Rectal smooth muscle tissue (tissue), 1 donor: ENCODE data around the gene CDHR3.

Experiments
- H3K27ac ChIP-seq: one replicate; pipeline ENCODE4 v1.7.0; 2013; ENCODE audit warnings: low read depth, low read length, inconsistent platforms
- H3K27me3 ChIP-seq: one replicate; pipeline ENCODE4 v1.7.0; 2013; ENCODE audit warnings: low read length; ENCODE audit not compliant: control insufficient read depth, insufficient read depth
- H3K36me3 ChIP-seq: one replicate; pipeline ENCODE4 v1.7.0; 2013; ENCODE audit warnings: low read length; ENCODE audit not compliant: control insufficient read depth, insufficient read depth
- H3K4me1 ChIP-seq: one replicate; pipeline ENCODE4 v1.7.0; 2013; ENCODE audit warnings: low read length; ENCODE audit not compliant: control insufficient read depth, insufficient read depth
- H3K4me3 ChIP-seq: one replicate; pipeline ENCODE4 v1.7.0; 2013; ENCODE audit warnings: low read length
- H3K9ac ChIP-seq: one replicate; pipeline ENCODE4 v1.7.0; 2013; ENCODE audit warnings: low read length

Gene CDHR3

DNA sequence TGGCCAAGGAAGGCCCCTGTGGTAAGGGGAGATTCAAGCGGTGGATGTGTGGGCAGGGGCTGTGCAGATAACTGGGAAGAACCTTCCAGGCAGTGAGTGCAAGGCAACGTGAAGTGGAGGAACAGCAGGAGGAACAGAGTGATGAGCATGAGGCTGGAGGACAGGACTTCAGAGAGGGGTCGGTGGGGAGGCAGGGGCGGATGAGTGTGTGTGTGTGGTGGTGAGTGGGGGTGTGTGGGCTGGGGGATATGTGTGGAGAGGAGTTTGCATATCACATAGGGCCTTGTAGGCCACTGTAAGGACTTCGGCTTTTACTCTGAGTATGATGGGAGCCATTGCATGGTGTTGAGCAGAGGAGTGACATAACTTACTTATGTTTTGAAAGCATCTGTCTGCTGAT lies 75.2 kb downstream of the CDHR3 start:
- H3K27ac ChIP-seq = no peak overlapping the region
- H3K4me1 ChIP-seq = no peaks in the 10 kb centered on the region
- H3K4me3 ChIP-seq = no peak overlapping the region
- H3K36me3 ChIP-seq = no peaks in the 10 kb centered on the region
- H3K9ac ChIP-seq = no peak overlapping the region
- peaks cover 2% of the 10 kb centered on the region for H3K27me3 ChIP-seq

DNA sequence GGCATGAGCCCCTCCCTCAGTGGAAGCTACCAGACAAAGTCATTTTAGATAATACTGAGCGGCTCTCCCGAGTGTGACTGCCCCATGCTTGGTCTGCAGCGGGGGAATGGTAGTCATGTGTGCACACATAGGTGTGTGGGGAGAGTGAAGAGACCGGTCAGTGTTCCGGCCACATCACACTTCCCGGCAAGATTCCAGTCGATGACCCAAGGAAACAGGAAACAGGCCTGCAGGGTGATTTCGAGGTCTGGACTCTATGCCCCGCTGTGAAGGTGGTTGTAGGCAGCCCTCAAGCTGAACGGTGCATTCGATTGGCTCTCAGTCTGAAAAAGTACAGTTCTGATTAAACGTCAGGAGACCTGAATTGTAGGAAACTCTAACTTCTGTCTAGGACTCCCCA lies 75.9 kb downstream of the CDHR3 start:
- Histone ChIP-seq H3K4me1 (no peaks in the 10 kb centered on the region), H3K27me3 (peaks cover under 1% of the 10 kb centered on the region), H3K9ac (no peak overlapping the region), H3K36me3 (no peaks in the 10 kb centered on the region), H3K27ac (no peak overlapping the region), H3K4me3 (no peak overlapping the region)

- Histone ChIP-seq H3K27ac (no peak overlapping the region), H3K36me3 (no peaks in the 10 kb centered on the region), H3K9ac (no peak overlapping the region), H3K27me3 (no peaks in the 10 kb centered on the region), H3K4me3 (no peak overlapping the region), H3K4me1 (no peaks in the 10 kb centered on the region)
These were observed 76.5 kb downstream of the CDHR3 start for GRCh38 chr7:106039486-106040060.

- Histone ChIP-seq H3K4me1 (no peaks in the 10 kb centered on the region), H3K36me3 (no peaks in the 10 kb centered on the region), H3K9ac (no peak overlapping the region), H3K27me3 (no peaks in the 10 kb centered on the region), H3K27ac (no peak overlapping the region), H3K4me3 (no peak overlapping the region)
These were observed 78.2 kb downstream of the CDHR3 start for GRCh38 chr7:106041140-106041717.

- Histone ChIP-seq H3K27ac (no peak overlapping the region), H3K27me3 (no peaks in the 10 kb centered on the region), H3K4me1 (no peaks in the 10 kb centered on the region), H3K36me3 (no peaks in the 10 kb centered on the region), H3K4me3 (no peak overlapping the region), H3K9ac (no peak overlapping the region)
These were observed 79.1 kb downstream of the CDHR3 start for GRCh38 chr7:106042196-106042611.

DNA sequence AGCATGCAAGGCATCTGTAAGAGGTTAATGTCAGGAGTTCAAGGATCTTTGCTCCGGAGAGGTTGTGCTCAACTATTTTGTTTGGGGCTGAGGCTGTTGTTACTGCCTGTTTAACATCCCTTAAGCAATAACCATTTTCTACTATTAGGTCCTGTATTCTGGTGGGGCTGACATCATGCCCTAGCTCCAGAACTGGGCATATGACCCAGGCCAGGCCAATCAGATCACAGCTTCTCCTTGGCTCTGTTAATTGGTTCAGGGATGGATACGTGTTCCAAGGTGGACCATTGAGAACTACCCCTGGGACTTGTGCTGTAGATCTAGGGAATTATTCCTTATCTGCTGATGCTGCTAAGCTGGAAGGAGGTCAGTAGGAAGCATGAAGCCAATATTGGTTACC lies 82.1 kb downstream of the CDHR3 start:
- Histone ChIP-seq H3K4me1 (peaks cover 2% of the 10 kb centered on the region), H3K36me3 (no peaks in the 10 kb centered on the region), H3K9ac (no peak overlapping the region), H3K4me3 (no peak overlapping the region), H3K27ac (no peak overlapping the region), H3K27me3 (no peaks in the 10 kb centered on the region)

DNA sequence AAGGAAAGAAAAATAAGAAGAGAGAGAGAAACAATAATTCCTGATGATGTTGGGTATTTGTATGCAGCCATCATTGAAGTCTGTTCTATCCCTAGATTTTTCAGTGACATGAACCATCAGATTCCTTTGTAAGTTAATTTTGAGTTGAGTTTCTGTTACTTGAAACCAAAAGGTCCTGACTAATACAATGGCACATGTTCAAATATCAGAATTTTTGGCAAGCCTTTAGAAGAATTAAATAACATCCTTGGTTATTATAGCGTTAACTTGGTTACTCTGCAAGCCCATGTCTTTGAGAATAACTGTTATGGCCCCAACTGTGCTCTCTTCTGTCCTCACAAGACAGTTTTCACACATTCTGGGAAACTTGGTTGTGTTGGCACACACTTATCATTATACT lies 82.5 kb downstream of the CDHR3 start:
- no peak overlapping the region for H3K9ac ChIP-seq
- no peaks in the 10 kb centered on the region for H3K36me3 ChIP-seq
- no peaks in the 10 kb centered on the region for H3K27me3 ChIP-seq
- peaks cover 7% of the 10 kb centered on the region for H3K4me1 ChIP-seq
- no peak overlapping the region for H3K27ac ChIP-seq
- no peak overlapping the region for H3K4me3 ChIP-seq

DNA sequence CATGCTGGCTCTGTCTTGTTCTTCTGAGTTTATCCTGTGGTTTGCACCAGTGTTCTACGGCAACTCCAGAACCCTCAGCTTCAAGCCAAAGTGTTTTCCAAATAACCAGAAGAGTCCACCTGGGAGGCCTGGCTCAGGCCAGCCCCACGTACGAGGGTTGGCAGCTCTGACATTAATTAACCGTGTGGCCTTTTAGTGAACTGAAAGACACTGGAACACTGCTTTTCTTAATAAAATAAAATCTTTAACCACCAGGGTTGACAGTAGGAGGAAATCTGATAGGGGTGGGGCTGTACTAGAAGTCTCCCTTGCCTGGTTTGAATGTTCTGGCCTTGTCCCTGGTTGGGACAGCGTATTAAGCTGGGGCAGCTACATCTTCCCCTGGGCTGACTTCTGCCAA lies 84.1 kb downstream of the CDHR3 start:
- Histone ChIP-seq H3K36me3 (no peaks in the 10 kb centered on the region), H3K9ac (no peak overlapping the region), H3K27me3 (no peaks in the 10 kb centered on the region), H3K27ac (no peak overlapping the region), H3K4me1 (peaks cover 10% of the 10 kb centered on the region), H3K4me3 (no peak overlapping the region)

DNA sequence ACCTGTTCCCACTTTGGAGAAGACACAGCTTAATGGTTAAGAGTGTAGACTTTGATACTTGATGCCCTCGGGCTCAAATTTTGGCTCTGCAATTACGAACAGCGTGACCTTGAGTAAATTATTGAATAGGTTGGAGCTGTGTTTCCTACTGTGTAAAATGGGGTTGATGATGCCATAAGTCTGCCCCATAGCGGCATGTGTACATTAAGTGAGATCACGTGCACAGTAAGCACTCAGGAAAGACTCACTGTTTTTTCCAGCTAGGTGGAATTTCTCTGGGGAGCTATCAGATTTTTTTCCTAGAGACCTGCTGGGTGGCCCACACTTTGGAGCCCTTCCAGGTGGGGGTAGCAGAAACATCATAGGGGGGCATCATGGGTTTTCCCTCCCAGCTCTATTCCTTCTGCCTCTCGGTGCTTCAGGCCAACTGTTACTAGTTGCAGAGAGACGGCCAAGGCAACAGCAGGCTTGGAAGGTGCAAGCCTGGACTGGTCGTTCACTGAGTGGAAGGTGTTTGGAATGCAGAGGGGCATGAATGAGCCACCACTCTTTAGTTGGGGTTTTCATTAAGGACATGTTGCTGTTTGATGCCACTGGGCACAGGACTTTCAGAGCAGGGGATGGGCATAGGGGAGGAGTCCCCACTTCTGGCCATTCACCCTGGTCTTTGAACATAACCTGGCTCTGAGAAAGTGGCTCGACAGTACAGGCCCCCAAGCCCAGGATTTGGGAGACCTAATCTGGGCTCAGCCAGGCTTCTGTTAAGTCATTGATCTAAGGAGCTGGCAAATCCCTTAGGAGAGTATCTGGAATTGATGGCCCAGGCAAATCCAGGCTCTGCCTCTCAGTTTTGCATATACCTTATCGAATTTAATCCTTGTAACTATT lies 85.0 kb downstream of the CDHR3 start:
- Histone ChIP-seq H3K36me3 (no peaks in the 10 kb centered on the region), H3K4me1 (peaks cover 10% of the 10 kb centered on the region), H3K27ac (no peak overlapping the region), H3K9ac (no peak overlapping the region), H3K4me3 (no peak overlapping the region), H3K27me3 (no peaks in the 10 kb centered on the region)

DNA sequence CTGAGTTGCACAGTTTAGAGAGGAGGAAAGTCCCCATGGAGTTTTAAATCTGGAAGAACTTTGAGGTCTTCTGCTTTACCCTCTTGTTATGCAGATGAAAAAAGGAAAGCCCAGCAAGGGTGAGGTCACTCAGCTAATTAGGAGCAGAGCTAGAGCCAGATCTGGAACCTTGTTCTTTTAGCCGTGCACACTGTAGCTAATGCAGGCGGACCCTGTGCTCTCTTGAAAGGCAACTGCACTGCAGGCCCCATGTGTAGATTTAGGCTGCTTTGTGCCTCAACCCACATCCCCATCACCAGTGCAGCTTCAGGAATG lies 85.6 kb downstream of the CDHR3 start:
- peaks cover 10% of the 10 kb centered on the region for H3K4me1 ChIP-seq
- H3K27me3 ChIP-seq = no peaks in the 10 kb centered on the region
- no peak overlapping the region for H3K4me3 ChIP-seq
- H3K36me3 ChIP-seq = no peaks in the 10 kb centered on the region
- no peak overlapping the region for H3K9ac ChIP-seq
- H3K27ac ChIP-seq = no peak overlapping the region

DNA sequence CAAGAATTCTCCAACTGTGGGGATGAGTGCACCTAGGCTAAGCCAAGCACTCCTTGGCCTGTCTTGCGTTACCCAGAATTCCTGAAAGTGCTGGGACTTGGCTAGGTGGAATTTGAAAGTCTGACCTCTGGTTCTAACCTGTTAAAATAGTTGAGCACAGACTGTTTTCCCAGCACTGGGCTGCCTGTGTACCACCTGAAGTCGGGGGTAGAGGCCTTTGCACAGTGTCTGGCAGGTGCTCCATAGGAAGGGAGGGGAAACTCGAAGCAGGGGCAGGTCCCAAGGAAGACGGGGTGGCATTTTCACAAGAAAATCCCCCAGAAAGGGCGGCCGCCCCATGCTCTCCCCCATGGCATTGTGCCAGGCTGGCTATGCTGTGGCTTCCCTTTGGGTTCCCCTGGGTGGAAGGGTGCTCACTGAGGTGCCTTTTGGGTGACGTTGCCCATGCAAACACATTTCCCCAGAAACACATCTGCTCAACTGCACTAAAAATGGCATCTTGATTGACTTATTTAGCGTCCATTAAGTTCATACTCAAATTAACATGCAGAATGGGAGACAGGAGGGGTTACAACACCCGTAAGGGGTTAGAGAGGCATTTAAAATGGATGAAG lies 86.2 kb downstream of the CDHR3 start:
- H3K36me3 ChIP-seq = no peaks in the 10 kb centered on the region
- H3K9ac ChIP-seq = no peak overlapping the region
- no peak overlapping the region for H3K4me3 ChIP-seq
- peaks cover 10% of the 10 kb centered on the region for H3K4me1 ChIP-seq
- H3K27ac ChIP-seq = no peak overlapping the region
- H3K27me3 ChIP-seq = no peaks in the 10 kb centered on the region

DNA sequence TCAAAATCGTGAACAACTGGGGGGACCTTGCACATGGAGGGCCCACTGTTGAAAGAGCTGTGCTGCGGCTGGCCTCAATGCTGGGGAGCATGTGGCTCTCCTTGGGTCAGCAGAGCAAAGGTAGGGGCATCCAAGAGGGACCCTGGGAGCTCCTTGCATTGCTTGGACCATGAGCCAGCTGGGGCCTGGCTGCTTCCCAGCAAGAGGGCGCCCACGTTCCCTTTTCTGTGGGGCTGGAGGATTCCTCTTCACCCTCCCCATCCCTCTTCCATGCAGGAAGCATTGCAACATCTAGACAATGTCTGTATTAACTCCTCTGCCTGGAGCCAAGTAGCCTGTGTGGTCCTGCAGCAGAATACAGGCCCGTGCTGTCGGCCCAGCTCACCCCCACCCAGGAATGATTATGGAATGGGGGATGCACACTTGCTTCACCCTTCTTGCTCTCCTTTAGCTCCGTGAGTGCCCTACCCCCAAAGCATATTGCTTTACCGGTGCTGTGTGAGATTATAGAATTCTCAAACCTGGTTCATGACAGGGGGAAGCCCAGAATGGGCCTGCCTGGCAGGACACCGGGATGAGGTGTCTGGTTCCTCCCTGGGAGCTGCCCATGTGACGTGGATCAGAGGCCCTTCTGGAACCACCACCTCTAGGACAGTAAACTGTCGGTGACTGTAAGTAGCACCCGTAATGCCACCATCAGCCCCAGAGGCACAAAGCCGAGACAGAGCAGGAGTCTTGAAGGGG lies 87.1 kb downstream of the CDHR3 start:
- peaks cover 10% of the 10 kb centered on the region for H3K4me1 ChIP-seq
- no peaks in the 10 kb centered on the region for H3K27me3 ChIP-seq
- H3K27ac ChIP-seq = peak overlapping the region; percentile 38
- H3K36me3 ChIP-seq = no peaks in the 10 kb centered on the region
- H3K9ac ChIP-seq = no peak overlapping the region
- no peak overlapping the region for H3K4me3 ChIP-seq
